K562 treated with DMSO at 1 percent for 24 hours (cell line): ENCODE data around the gene INSYN2A. TPM values are rescaled to one million over a fixed set of nuclear protein-coding genes. Genes with fewer than 3 reads are reported as not detected.

Experiments
- total RNA-seq: library from RNA; unstranded; fragments of 300-600 nt; gene quantifications from 2 replicates; pipeline ENCODE4 v1.2.3, GENCODE V29; 2022; ENCODE audit warnings: low read depth; ENCODE audit not compliant: insufficient read depth

The INSYN2A gene, protein sequence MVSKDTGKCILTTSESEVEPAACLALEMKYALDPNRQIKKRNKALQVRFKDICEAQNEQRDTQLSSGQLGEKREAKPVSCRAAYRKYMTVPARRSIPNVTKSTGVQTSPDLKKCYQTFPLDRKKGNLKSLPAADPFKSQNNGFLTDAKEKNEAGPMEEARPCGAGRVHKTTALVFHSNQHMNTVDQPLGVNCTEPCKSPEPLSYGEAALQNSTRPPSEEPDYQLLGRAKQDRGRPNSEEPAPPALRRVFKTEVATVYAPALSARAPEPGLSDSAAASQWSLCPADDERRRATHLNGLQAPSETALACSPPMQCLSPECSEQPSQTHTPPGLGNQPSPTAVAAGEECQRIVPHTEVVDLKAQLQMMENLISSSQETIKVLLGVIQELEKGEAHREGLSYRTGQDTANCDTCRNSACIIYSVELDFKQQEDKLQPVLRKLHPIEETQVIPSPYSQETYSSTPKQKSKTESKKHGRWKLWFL
- not detected in 2 replicates for total RNA-seq

GRCh38 chr10:127196282-127197153 lies at the start of gene INSYN2A:
Gene INSYN2A, minus strand, starts transcription at chr10:127196591. Its CDS starts 20,196 bp downstream, at chr10:127176395.

